ENCODE results near the gene C17orf75.
"Not testable (repeated sequence)": the region's sequence is repeated elsewhere in the genome, so short reads cannot be mapped to it uniquely, and the experiment has no call there.

Gene C17orf75

GRCh38 chr17:32319548-32319905 is 22.4 kb downstream of the C17orf75 start:
- H3K36me3 ChIP-seq (ENCODE audit: low read length), result no peaks in the 10 kb centered on the region
- TF ChIP-seq EZH2phosphoT487 (conservative IDR thresholded peaks at IDR 0.05; ENCODE audit: low read length) (no peak), CTCF (IDR thresholded peaks at IDR 0.05; ENCODE audit: insufficient read depth, low read length, poor library complexity, severe bottlenecking) (peak; percentile 84)
- no peaks in the 10 kb centered on the region for H3F3A ChIP-seq (ENCODE audit: insufficient read depth)
- H3K27me3 ChIP-seq (ENCODE audit: low read length), result no peaks in the 10 kb centered on the region
- H3K4me2 ChIP-seq (ENCODE audit: low read depth, low read length, poor library complexity, severe bottlenecking), result no peak overlapping the region
- H2AFZ ChIP-seq (ENCODE audit: low read depth, low read length, severe bottlenecking), result no peak overlapping the region
- no peaks in the 10 kb centered on the region for H3K79me2 ChIP-seq (ENCODE audit: insufficient read depth, low read length)
- no peak overlapping the region for H3K4me3 ChIP-seq (ENCODE audit: insufficient read depth, low read length, poor library complexity, severe bottlenecking)
- H3K9me2 ChIP-seq (replicated peaks; ENCODE audit: insufficient read depth, low read length), result no peaks in the 10 kb centered on the region
- no peak overlapping the region for H3K27ac ChIP-seq (ENCODE audit: low read depth, low read length)
- H3K9ac ChIP-seq (ENCODE audit: low read length), result no peak overlapping the region
- no peaks in the 10 kb centered on the region for H3K9me3 ChIP-seq (ENCODE audit: insufficient read depth, low read length)
- H4K20me1 ChIP-seq (ENCODE audit: low read depth, low read length), result no peaks in the 10 kb centered on the region

DNA sequence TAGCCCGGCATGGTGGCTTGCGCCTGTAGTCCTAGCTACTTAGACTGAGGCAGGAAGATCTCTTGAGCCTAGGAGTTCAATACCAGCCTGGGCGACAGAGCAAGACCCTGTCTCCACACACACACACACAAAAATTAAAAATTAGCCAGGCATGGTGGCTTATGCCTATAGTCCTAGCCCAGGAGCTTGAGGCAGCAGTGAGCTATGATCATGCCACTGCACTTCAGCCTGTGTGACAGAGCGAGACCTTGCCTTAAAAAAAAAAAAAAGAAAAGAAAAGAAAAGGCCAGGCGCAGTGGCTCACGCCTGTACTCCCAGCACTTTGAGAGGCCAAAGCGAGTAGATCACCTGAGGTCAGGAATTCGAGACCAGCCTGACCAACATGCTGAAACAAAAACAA is 23.9 kb downstream of the C17orf75 start:
- H3K27ac ChIP-seq (ENCODE audit: low read depth, low read length), result no peak overlapping the region
- no peaks in the 10 kb centered on the region for H3K27me3 ChIP-seq (ENCODE audit: low read length)
- no peak for TF ChIP-seq EZH2phosphoT487 (conservative IDR thresholded peaks at IDR 0.05; ENCODE audit: low read length)
- no peak for TF ChIP-seq CTCF (IDR thresholded peaks at IDR 0.05; ENCODE audit: insufficient read depth, low read length, poor library complexity, severe bottlenecking)
- H3K36me3 ChIP-seq (ENCODE audit: low read length), result no peaks in the 10 kb centered on the region
- no peaks in the 10 kb centered on the region for H3K79me2 ChIP-seq (ENCODE audit: insufficient read depth, low read length)
- H2AFZ ChIP-seq (ENCODE audit: low read depth, low read length, severe bottlenecking), result no peak overlapping the region
- H3K9me3 ChIP-seq (ENCODE audit: insufficient read depth, low read length), result no peaks in the 10 kb centered on the region
- no peak overlapping the region for H3K4me3 ChIP-seq (ENCODE audit: insufficient read depth, low read length, poor library complexity, severe bottlenecking)
- H4K20me1 ChIP-seq (ENCODE audit: low read depth, low read length), result no peaks in the 10 kb centered on the region
- H3K9ac ChIP-seq (ENCODE audit: low read length), result no peak overlapping the region
- no peaks in the 10 kb centered on the region for H3F3A ChIP-seq (ENCODE audit: insufficient read depth)
- no peaks in the 10 kb centered on the region for H3K9me2 ChIP-seq (replicated peaks; ENCODE audit: insufficient read depth, low read length)
- no peak overlapping the region for H3K4me2 ChIP-seq (ENCODE audit: low read depth, low read length, poor library complexity, severe bottlenecking)

GRCh38 chr17:32317353-32317752 is 24.6 kb downstream of the C17orf75 start:
- no peak for TF ChIP-seq CTCF (IDR thresholded peaks at IDR 0.05; ENCODE audit: insufficient read depth, low read length, poor library complexity, severe bottlenecking)
- TF ChIP-seq EZH2phosphoT487 (conservative IDR thresholded peaks at IDR 0.05; ENCODE audit: low read length), result no peak

GRCh38 chr17:32316653-32317052 is 25.3 kb downstream of the C17orf75 start:
- not testable (repeated sequence) for H3K36me3 ChIP-seq (ENCODE audit: low read length); H3K79me2 ChIP-seq (ENCODE audit: insufficient read depth, low read length); H3K9ac ChIP-seq (ENCODE audit: low read length); H3K4me2 ChIP-seq (ENCODE audit: low read depth, low read length, poor library complexity, severe bottlenecking); H3K27me3 ChIP-seq (ENCODE audit: low read length); H3K4me3 ChIP-seq (ENCODE audit: insufficient read depth, low read length, poor library complexity, severe bottlenecking); H2AFZ ChIP-seq (ENCODE audit: low read depth, low read length, severe bottlenecking); H3F3A ChIP-seq (ENCODE audit: insufficient read depth); H4K20me1 ChIP-seq (ENCODE audit: low read depth, low read length); H3K27ac ChIP-seq (ENCODE audit: low read depth, low read length); H3K9me2 ChIP-seq (replicated peaks; ENCODE audit: insufficient read depth, low read length); H3K9me3 ChIP-seq (ENCODE audit: insufficient read depth, low read length)

More at GRCh38 chr17:32317353-32317752, 24.6 kb downstream of the C17orf75 start:
- Histone ChIP-seq H3K27ac (ENCODE audit: low read depth, low read length) (no peak overlapping the region), H4K20me1 (ENCODE audit: low read depth, low read length) (no peaks in the 10 kb centered on the region), H3K36me3 (ENCODE audit: low read length) (no peaks in the 10 kb centered on the region), H3K9me3 (ENCODE audit: insufficient read depth, low read length) (no peaks in the 10 kb centered on the region), H3K9ac (ENCODE audit: low read length) (no peak overlapping the region), H3K79me2 (ENCODE audit: insufficient read depth, low read length) (no peaks in the 10 kb centered on the region), H3K4me2 (ENCODE audit: low read depth, low read length, poor library complexity, severe bottlenecking) (no peak overlapping the region), H3F3A (ENCODE audit: insufficient read depth) (no peaks in the 10 kb centered on the region), H3K9me2 (replicated peaks; ENCODE audit: insufficient read depth, low read length) (no peaks in the 10 kb centered on the region), H2AFZ (ENCODE audit: low read depth, low read length, severe bottlenecking) (no peak overlapping the region), H3K4me3 (ENCODE audit: insufficient read depth, low read length, poor library complexity, severe bottlenecking) (no peak overlapping the region), H3K27me3 (ENCODE audit: low read length) (no peaks in the 10 kb centered on the region)

All from SU-DHL-6 (cell line).